Measurements from ENCODE around the gene SP1.
"Not testable (repeated sequence)": the region's sequence is repeated elsewhere in the genome, so short reads cannot be mapped to it uniquely, and the experiment has no call there.

DNA sequence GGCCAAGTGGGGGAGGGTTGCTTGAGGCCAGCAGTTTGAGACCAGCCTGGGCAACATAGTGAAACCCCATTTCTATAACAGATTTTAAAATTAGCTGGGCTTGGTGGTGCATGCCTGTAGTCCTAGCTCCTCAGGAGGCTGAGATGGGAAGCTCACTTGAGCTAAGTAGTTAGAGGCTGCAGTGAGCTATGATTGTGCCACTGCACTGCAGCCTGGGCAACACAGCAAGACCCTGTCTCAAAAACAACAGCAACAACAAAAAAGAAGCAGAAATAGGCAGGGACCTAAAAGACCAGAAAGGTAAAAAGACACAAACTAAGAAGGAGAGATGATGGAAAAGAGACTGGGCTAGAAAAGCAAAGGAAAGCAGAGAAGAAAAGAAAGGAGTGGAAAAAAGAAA lies 47.6 kb upstream of the SP1 start:
- TF ChIP-seq, protein P1, sequence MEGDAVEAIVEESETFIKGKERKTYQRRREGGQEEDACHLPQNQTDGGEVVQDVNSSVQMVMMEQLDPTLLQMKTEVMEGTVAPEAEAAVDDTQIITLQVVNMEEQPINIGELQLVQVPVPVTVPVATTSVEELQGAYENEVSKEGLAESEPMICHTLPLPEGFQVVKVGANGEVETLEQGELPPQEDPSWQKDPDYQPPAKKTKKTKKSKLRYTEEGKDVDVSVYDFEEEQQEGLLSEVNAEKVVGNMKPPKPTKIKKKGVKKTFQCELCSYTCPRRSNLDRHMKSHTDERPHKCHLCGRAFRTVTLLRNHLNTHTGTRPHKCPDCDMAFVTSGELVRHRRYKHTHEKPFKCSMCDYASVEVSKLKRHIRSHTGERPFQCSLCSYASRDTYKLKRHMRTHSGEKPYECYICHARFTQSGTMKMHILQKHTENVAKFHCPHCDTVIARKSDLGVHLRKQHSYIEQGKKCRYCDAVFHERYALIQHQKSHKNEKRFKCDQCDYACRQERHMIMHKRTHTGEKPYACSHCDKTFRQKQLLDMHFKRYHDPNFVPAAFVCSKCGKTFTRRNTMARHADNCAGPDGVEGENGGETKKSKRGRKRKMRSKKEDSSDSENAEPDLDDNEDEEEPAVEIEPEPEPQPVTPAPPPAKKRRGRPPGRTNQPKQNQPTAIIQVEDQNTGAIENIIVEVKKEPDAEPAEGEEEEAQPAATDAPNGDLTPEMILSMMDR (IDR thresholded peaks at IDR 0.05): not testable (repeated sequence)
- TF ChIP-seq POLR2A (IDR thresholded peaks at IDR 0.05): not testable (repeated sequence)
